Esophagus squamous epithelium (tissue), 5 donors: ENCODE results near the gene MACIR. TPM values are rescaled to one million over a fixed set of nuclear protein-coding genes. Genes with fewer than 3 reads are reported as not detected.

Experiments used
- DNase-seq: peaks from one replicate; lab custom pipeline; 2025; lab: John Stamatoyannopoulos, UW
- H3K27ac ChIP-seq, 4 donors: fragments of 200-600 bp; sonication (generic); one replicate each; pipeline ENCODE4 v1.5.1; 2016 to 2019; ENCODE audit warnings: mild to moderate bottlenecking in 1 of 4
- H3K27me3 ChIP-seq, 4 donors: fragments of 200-600 bp; sonication (generic); 1 replicate in 3 of 4; 2 replicates in 1 of 4; pipeline versions ENCODE4 v1.5.1 to v1.6.0; 2017 to 2021; ENCODE audit warnings: antibody characterized with exemption in 1 of 4
- H3K36me3 ChIP-seq, 3 donors: fragments of 200-600 bp; sonication (generic); one replicate each; pipeline ENCODE4 v1.5.1; 2016 to 2019
- H3K4me1 ChIP-seq, 3 donors: fragments of 200-600 bp; sonication (generic); one replicate each; pipeline ENCODE4 v1.5.1; 2017 to 2019
- H3K4me3 ChIP-seq, 4 donors: fragments of 200-600 bp; sonication (generic); 1 replicate in 3 of 4; 2 replicates in 1 of 4; pipeline ENCODE4 v1.5.1; 2016 to 2019; ENCODE audit warnings: mild to moderate bottlenecking in 2 of 4, moderate library complexity in 1 of 4
- H3K9me3 ChIP-seq, 3 donors: fragments of 200-600 bp; sonication (generic); one replicate each; pipeline ENCODE4 v1.5.1; 2016 to 2019
- POLR2A ChIP-seq, 4 donors: fragments of 450-650 bp; IDR thresholded peaks; one replicate each; pipeline ENCODE4 v1.6.1; 2017; ENCODE audit warnings: antibody characterized with exemption in 4 of 4, mild to moderate bottlenecking in 4 of 4, moderate library complexity in 3 of 4
- WGBS, 2 donors: methylation state at CpG; one replicate each; pipeline ENCODE4 v1.1.5; 2018; 5-methylcytosine and 5-hydroxymethylcytosine counted together
- intact Hi-C: fragments of 100-400 bp; cut with DNase I; formaldehyde crosslinking; loops from one replicate; pipeline ENCODE4 v1.15.0; 2022
- total RNA-seq, 4 donors: library from RNA; depleted of rRNA; stranded (reverse); fragments of >200 nt; gene quantifications; one replicate each; pipeline ENCODE4 v1.1.0, GENCODE V29; 2016
- TF ChIP-seq, protein P1 (sequence below), 6 experiments: fragments of 450-650 bp in 4 of 6; fragments of 200-600 bp in 2 of 6; sonication (generic) in 2 of 6; IDR thresholded peaks; one replicate each; pipeline ENCODE4 v1.5.1; 2016 to 2019; ENCODE audit warnings: antibody characterized with exemption in 6 of 6, mild to moderate bottlenecking in 4 of 6, moderate library complexity in 4 of 6
- donor health status: DM: yes; HTN: yes; CAD: no.

Gene MACIR
- total RNA-seq, 4 donors from 2014 or later: 2.3 to 10.1 (median 6.2) TPM

DNA sequence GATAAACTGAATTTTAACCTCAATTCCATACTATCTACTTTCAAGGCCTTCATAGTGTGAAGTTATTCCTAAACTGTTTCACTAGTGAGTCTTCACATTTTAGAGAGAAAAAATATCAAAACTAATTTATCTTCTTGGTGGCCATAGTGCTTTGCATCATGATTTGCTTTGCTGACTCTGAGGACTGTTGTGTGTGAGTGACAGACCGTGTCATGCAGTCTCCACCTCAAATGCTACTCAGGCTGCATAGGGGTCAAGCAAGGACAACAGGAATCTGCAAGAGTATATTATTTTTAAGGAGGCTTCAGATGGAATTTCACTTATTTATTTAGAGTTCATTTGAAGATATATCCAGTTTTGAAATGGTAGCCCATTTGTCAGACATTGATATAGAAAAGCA is 34.5 kb downstream of the MACIR start:
- no peaks in the 10 kb centered on the region for H3K27me3 ChIP-seq
- TF ChIP-seq POLR2A (IDR thresholded peaks at IDR 0.05): no peak
- TF ChIP-seq, protein P1, sequence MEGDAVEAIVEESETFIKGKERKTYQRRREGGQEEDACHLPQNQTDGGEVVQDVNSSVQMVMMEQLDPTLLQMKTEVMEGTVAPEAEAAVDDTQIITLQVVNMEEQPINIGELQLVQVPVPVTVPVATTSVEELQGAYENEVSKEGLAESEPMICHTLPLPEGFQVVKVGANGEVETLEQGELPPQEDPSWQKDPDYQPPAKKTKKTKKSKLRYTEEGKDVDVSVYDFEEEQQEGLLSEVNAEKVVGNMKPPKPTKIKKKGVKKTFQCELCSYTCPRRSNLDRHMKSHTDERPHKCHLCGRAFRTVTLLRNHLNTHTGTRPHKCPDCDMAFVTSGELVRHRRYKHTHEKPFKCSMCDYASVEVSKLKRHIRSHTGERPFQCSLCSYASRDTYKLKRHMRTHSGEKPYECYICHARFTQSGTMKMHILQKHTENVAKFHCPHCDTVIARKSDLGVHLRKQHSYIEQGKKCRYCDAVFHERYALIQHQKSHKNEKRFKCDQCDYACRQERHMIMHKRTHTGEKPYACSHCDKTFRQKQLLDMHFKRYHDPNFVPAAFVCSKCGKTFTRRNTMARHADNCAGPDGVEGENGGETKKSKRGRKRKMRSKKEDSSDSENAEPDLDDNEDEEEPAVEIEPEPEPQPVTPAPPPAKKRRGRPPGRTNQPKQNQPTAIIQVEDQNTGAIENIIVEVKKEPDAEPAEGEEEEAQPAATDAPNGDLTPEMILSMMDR (IDR thresholded peaks at IDR 0.05): no peak
- H3K9me3 ChIP-seq: no peaks in the 10 kb centered on the region
- no peak overlapping the region for H3K4me3 ChIP-seq
- no peaks in the 10 kb centered on the region for H3K4me1 ChIP-seq
- WGBS, 2 donors: 91 to 100% methylated on average over 1 of the region's 1 CpG
- intact Hi-C loops: no loop called here
- H3K27ac ChIP-seq: no peak overlapping the region
- no peaks in the 10 kb centered on the region for H3K36me3 ChIP-seq
- no peak for DNase-seq

DNA sequence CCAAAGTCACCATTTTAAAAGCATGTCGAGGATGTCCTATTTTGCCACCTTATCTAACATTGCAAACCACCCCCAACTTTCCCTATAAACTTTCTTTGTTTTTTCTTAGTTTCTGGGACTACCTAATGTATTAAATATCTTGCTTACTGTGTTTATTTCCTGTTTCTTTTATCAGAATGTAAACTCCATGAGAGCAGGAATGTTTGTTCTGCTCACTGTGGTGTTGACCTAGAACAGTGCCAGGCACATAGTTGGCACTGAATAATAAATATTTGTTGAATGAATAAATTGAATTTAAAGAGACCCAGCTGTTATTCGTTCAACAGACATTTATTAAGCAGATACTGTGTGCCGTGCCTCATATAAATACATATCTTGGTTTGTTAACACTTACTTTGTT is 35.2 kb downstream of the MACIR start:
- TF ChIP-seq, protein P1 (IDR thresholded peaks at IDR 0.05): no peak
- no peak for TF ChIP-seq POLR2A (IDR thresholded peaks at IDR 0.05)
- intact Hi-C loops: no loop called here
- Histone ChIP-seq H3K9me3 (no peaks in the 10 kb centered on the region), H3K4me3 (no peak overlapping the region), H3K36me3 (no peaks in the 10 kb centered on the region), H3K27ac (no peak overlapping the region), H3K4me1 (no peaks in the 10 kb centered on the region), H3K27me3 (no peaks in the 10 kb centered on the region)
- 57 to 72% methylated on average over 3 of the region's 3 CpGs for WGBS, 2 donors
- DNase-seq: no peak

DNA sequence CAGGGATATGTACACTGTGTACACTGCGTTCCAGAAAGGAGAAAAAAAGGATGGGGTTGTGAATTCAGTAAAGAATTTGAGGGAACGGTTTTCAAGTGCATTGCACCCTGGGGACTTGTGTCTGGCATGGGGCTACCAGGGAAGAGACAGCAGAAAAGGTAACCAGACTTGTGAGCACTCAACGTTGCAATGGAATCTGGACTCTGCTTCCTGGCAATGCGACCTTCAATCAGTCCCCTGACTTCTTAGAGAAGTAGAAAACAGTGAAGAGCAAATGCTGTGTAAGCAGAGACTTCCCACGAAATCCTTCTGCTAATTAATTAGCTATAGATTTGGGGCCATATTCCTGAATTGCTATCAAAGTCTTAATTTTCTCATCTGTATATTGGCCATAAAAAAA is 36.3 kb downstream of the MACIR start:
- WGBS, 2 donors: 72 to 75% methylated on average over 5 of the region's 5 CpGs
- no peak for TF ChIP-seq POLR2A (IDR thresholded peaks at IDR 0.05)
- TF ChIP-seq, protein P1 (IDR thresholded peaks at IDR 0.05): no peak

DNA sequence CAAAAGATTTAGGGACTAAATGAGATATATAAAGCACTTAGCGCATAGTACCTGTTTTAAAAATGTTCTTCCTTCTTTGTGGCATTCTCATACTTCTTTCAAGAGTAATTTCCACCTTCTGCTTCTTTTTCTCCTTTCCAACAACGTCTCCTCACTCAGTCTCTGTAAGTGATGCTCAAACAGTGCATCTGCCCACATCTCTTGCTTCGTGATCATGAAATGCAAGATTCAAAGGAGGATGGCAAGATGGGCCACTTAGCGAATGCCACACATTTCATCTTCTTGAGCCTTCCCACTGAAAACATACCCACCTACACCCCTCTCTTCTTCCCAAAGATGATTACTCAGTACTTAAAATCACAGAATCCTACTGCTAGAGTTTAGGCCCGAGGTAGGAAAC is 36.9 kb downstream of the MACIR start:
- Histone ChIP-seq H3K27ac (no peak overlapping the region), H3K4me1 (no peaks in the 10 kb centered on the region), H3K4me3 (no peak overlapping the region), H3K27me3 (no peaks in the 10 kb centered on the region), H3K36me3 (no peaks in the 10 kb centered on the region), H3K9me3 (no peaks in the 10 kb centered on the region)
- no peak for DNase-seq
- 86 to 90% methylated on average over 5 of the region's 5 CpGs for WGBS, 2 donors
- intact Hi-C loops: no loop called here
- TF ChIP-seq, protein P1 (IDR thresholded peaks at IDR 0.05): no peak
- no peak for TF ChIP-seq POLR2A (IDR thresholded peaks at IDR 0.05)

More for the DNA sequence above, 36.3 kb downstream of the MACIR start:
- Histone ChIP-seq H3K27ac (no peak overlapping the region), H3K4me3 (no peak overlapping the region), H3K36me3 (no peaks in the 10 kb centered on the region), H3K4me1 (no peaks in the 10 kb centered on the region), H3K9me3 (no peaks in the 10 kb centered on the region), H3K27me3 (no peaks in the 10 kb centered on the region)
- DNase-seq: no peak
- intact Hi-C loops: no loop called here

DNA sequence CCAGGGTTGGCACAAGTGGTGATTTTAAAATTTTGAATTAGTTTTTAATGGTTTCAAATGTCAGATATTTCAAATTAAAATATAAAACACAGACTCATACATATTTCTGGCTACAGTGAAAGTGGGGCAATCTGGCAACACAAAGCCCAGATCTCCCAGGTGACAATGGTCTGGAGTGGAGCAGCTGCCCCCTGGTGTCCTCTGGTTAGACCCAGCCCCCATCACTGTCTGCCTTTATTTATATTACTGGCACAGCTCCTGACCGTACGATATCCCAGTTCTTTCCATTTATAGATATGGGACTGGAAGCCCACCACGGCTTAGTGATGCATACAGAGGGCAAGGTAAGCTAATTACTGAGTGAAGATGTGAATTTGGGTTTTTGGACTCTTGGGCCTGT is 37.3 kb downstream of the MACIR start:
- no peaks in the 10 kb centered on the region for H3K27me3 ChIP-seq
- H3K27ac ChIP-seq: no peak overlapping the region
- H3K36me3 ChIP-seq: no peaks in the 10 kb centered on the region
- TF ChIP-seq POLR2A (IDR thresholded peaks at IDR 0.05): no peak
- TF ChIP-seq, protein P1 (IDR thresholded peaks at IDR 0.05): no peak
- H3K4me3 ChIP-seq: no peak overlapping the region
- intact Hi-C loops: no loop called here
- DNase-seq: no peak
- H3K4me1 ChIP-seq: no peaks in the 10 kb centered on the region
- H3K9me3 ChIP-seq: no peaks in the 10 kb centered on the region
- 79 to 81% methylated on average over 3 of the region's 3 CpGs for WGBS, 2 donors
